K562 (cell line): ENCODE measurements around the gene LIX1L. TPM values are rescaled to one million over a fixed set of nuclear protein-coding genes. Genes with fewer than 3 reads are reported as not detected.

Experiments
- ATF2 ChIP-seq: sonication (generic); formaldehyde crosslinking; IDR thresholded peaks from 2 replicates; pipeline ENCODE4 v1.8.1; 2022; ENCODE audit warnings: missing genetic modification reagents
- ETV6 ChIP-seq, 3 experiments: fragments of 150-350 bp in 1 of 3; sonication (generic) in 1 of 3; formaldehyde crosslinking in 1 of 3; IDR thresholded peaks; 2 replicates each; pipeline versions ENCODE4 v1.6.1 to v1.8.0; 2014 to 2022; ENCODE audit warnings: borderline replicate concordance in 2 of 3, low read depth in 2 of 3, antibody characterized with exemption in 1 of 3, low read length in 1 of 3, mild to moderate bottlenecking in 1 of 3, missing genetic modification reagents in 1 of 3
- KDM2B ChIP-seq: fragments of 250-450 bp; sonication (Bioruptor Pico); IDR thresholded peaks from 2 replicates; pipeline ENCODE4 v1.8.0; 2021; ENCODE audit warnings: mild to moderate bottlenecking, moderate library complexity
- MEF2A ChIP-seq: IDR thresholded peaks from 2 replicates; pipeline ENCODE4 v1.6.1; 2011; ENCODE audit warnings: low read depth, mild to moderate bottlenecking, low read length, moderate library complexity; ENCODE audit not compliant: control insufficient read depth
- PPARD ChIP-seq: fragments of 250-450 bp; sonication (Bioruptor Pico); IDR thresholded peaks from 2 replicates; pipeline ENCODE4 v1.8.0; 2022; ENCODE audit warnings: inconsistent platforms, mild to moderate bottlenecking, moderate library complexity
- PTBP1 ChIP-seq: fragments of 200-400 bp; formaldehyde crosslinking; IDR thresholded peaks from 2 replicates; pipeline ENCODE4 v1.6.1; 2017; ENCODE audit warnings: low read depth, low read length
- SAFB ChIP-seq: fragments of 200-400 bp; formaldehyde crosslinking; IDR thresholded peaks from 2 replicates; pipeline ENCODE4 v1.6.1; 2017; ENCODE audit warnings: low read depth, low read length, borderline replicate concordance
- SAFB2 ChIP-seq: fragments of 200-400 bp; formaldehyde crosslinking; IDR thresholded peaks from 2 replicates; pipeline ENCODE4 v1.6.1; 2018; ENCODE audit warnings: borderline replicate concordance, low read length, low read depth, moderate library complexity; ENCODE audit not compliant: severe bottlenecking
- STAT5A ChIP-seq: IDR thresholded peaks from 2 replicates; pipeline ENCODE4 v1.6.1; 2012; ENCODE audit warnings: low read length, inconsistent platforms, borderline replicate concordance
- TFE3 ChIP-seq: fragments of 450-650 bp; formaldehyde crosslinking; IDR thresholded peaks from 2 replicates; pipeline ENCODE4 v1.4.0; 2020; ENCODE audit warnings: mild to moderate bottlenecking, mixed read lengths
- TSHZ1 ChIP-seq: fragments of 250-450 bp; sonication (Bioruptor Pico); IDR thresholded peaks from 2 replicates; pipeline ENCODE4 v1.4.0; 2020; ENCODE audit warnings: mild to moderate bottlenecking, moderate library complexity
- ZNF140 ChIP-seq: fragments of 250-450 bp; sonication (Bioruptor Pico); IDR thresholded peaks from 2 replicates; pipeline ENCODE4 v1.8.0; 2021; ENCODE audit warnings: moderate library complexity, mild to moderate bottlenecking, inconsistent platforms
- ZNF584 ChIP-seq: fragments of 200-800 bp; sonication (Bioruptor generic); IDR thresholded peaks from 2 replicates; pipeline ENCODE4 v1.6.1; 2016; ENCODE audit warnings: low read depth, mild to moderate bottlenecking, missing genetic modification characterization, missing compliant biosample characterization
- ZNF717 ChIP-seq: fragments of 250-450 bp; sonication (Bioruptor Pico); IDR thresholded peaks from 2 replicates; pipeline ENCODE4 v1.5.0; 2021
- polyA plus RNA-seq, 8 experiments: library from polyadenylated mRNA; depleted of rRNA in 4 of 8; stranded (reverse) in 5 of 8; unstranded in 3 of 8; fragments of >200 nt; fragmentation: Nextera tagmentation in 2 of 8; fragmentation: Illumina TruSeq in 1 of 8; extraction: Ambion mirVana in 2 of 8; extraction: Trizol in 1 of 8; gene quantifications; 2 replicates each; pipeline versions ENCODE4 v1.2.1 to v1.2.3, GENCODE V29; 2011 to 2014; ENCODE audit warnings: inconsistent platforms in 1 of 8, missing spikeins in 1 of 8
- total RNA-seq, 7 experiments: library from RNA; depleted of rRNA in 6 of 7; stranded (reverse); fragments of >200 nt in 6 of 7; fragmentation: Illumina TruSeq in 2 of 7; extraction: Trizol in 2 of 7; gene quantifications; 2 replicates each; pipeline versions ENCODE4 v1.2.1 to v1.2.3, GENCODE V29; 2011 to 2021; ENCODE audit warnings: low replicate concordance in 1 of 7
- TF ChIP-seq, protein P1 (sequence below): sonication (generic); formaldehyde crosslinking; IDR thresholded peaks from 2 replicates; pipeline ENCODE4 v1.8.0; 2022; ENCODE audit warnings: mild to moderate bottlenecking, low read depth, missing genetic modification reagents

Gene LIX1L
- total and polyA plus RNA-seq, 9 of the 15 experiments (the other 6 are each of a cell fraction or from before 2014, with no cell fraction given) = 4.6 to 26.5 (median 12.5) TPM

GRCh38 chr1:145962157-145963102 is 4.6 kb upstream of the LIX1L start (continued):
- TF ChIP-seq KDM2B (CRISPR knock-in tag) (no peak), SAFB2 (no peak), PPARD (CRISPR knock-in tag) (no peak), MEF2A (peak; percentile 89), ATF2 (CRISPR knock-in tag) (no peak), SAFB (no peak), ETV6 (IDR thresholded peaks at IDR 0.05; ENCODE audit: borderline replicate concordance in 1 of 2, low read depth in 2 of 2, low read length in 1 of 2) (no peak), ETV6 (CRISPR knock-in tag; IDR thresholded peaks at IDR 0.05; ENCODE audit: borderline replicate concordance) (no peak), TSHZ1 (no peak), ZNF140 (no peak), TFE3 (no peak), STAT5A (no peak), PTBP1 (no peak), ZNF717 (CRISPR knock-in tag) (no peak), ZNF584 (CRISPR knock-in tag) (no peak)
- TF ChIP-seq, protein P1, sequence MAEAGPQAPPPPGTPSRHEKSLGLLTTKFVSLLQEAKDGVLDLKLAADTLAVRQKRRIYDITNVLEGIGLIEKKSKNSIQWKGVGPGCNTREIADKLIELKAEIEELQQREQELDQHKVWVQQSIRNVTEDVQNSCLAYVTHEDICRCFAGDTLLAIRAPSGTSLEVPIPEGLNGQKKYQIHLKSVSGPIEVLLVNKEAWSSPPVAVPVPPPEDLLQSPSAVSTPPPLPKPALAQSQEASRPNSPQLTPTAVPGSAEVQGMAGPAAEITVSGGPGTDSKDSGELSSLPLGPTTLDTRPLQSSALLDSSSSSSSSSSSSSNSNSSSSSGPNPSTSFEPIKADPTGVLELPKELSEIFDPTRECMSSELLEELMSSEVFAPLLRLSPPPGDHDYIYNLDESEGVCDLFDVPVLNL (CRISPR knock-in tag) = no peak
